Measurements from ENCODE around the gene KDF1. TPM values are rescaled to one million over a fixed set of nuclear protein-coding genes. Genes with fewer than 3 reads are reported as not detected.
A peak's percentile ranks its signal among the peaks of the same experiment; 100 is the strongest.

Gene KDF1
- total and polyA plus RNA-seq, 2 of the 13 experiments (the other 11 are each of a cell fraction or from before 2014, with no cell fraction given) = 1.9 to 4.9 TPM

GRCh38 chr1:26993237-26994019, 33.2 kb upstream of the KDF1 start, which contains the start of gene TRNP1 (continued):
- TF ChIP-seq IRX3 (CRISPR knock-in tag; IDR thresholded peaks at IDR 0.05; ENCODE audit: borderline replicate concordance, low read depth) (peak; percentile 74; the same call in 1 of the 2 replicates), RELA (CRISPR knock-in tag; IDR thresholded peaks at IDR 0.05) (peak; percentile 75; the same call in 1 of the 2 replicates), DZIP1 (CRISPR knock-in tag; IDR thresholded peaks at IDR 0.05) (no peak), MNT (IDR thresholded peaks at IDR 0.05) (0 out of 2 replicates have a peak, but pooled peaks have one; percentile 3), ATRX (CRISPR knock-in tag; IDR thresholded peaks at IDR 0.05; ENCODE audit: borderline replicate concordance) (no peak), ZSCAN29 (CRISPR knock-in tag; conservative IDR thresholded peaks at IDR 0.05) (no peak; the same call in 1 of the 2 replicates), NRL (CRISPR knock-in tag; IDR thresholded peaks at IDR 0.05; ENCODE audit: borderline replicate concordance) (no peak), TFAP4 (IDR thresholded peaks at IDR 0.05; ENCODE audit: borderline replicate concordance, low read depth) (peak; percentile 73; the same call in 1 of the 2 replicates), HNRNPLL (IDR thresholded peaks at IDR 0.05; ENCODE audit: low read depth, low read length, poor library complexity, severe bottlenecking) (peak; percentile 20), ASH2L (IDR thresholded peaks at IDR 0.05; ENCODE audit: insufficient read length, low read depth, low read length) (peak; percentile 58), ZNF616 (CRISPR knock-in tag; IDR thresholded peaks at IDR 0.05; ENCODE audit: low read depth) (peak; percentile 87; the same call in 1 of the 2 replicates), TRIM24 (CRISPR knock-in tag; IDR thresholded peaks at IDR 0.05) (no peak), ZNF225 (CRISPR knock-in tag; IDR thresholded peaks at IDR 0.05) (no peak), ZNF335 (CRISPR knock-in tag; IDR thresholded peaks at IDR 0.05) (no peak), ZBTB4 (CRISPR knock-in tag; IDR thresholded peaks at IDR 0.05; ENCODE audit: borderline replicate concordance) (no peak), MIER3 (CRISPR knock-in tag; IDR thresholded peaks at IDR 0.05; ENCODE audit: borderline replicate concordance) (peak; percentile 50; the same call in 1 of the 2 replicates), BCL6 (CRISPR knock-in tag; IDR thresholded peaks at IDR 0.05) (peak; percentile 88), ERF (CRISPR knock-in tag; IDR thresholded peaks at IDR 0.05) (peak; percentile 76), KMT2A (CRISPR knock-in tag; IDR thresholded peaks at IDR 0.05) (no peak; the same call in 1 of the 2 replicates), ZNF883 (CRISPR knock-in tag; IDR thresholded peaks at IDR 0.05; ENCODE audit: not compliant biosample characterization) (peak; percentile 80), ZNF816 (CRISPR knock-in tag; IDR thresholded peaks at IDR 0.05; ENCODE audit: borderline replicate concordance) (peak; percentile 74; the same call in 1 of the 2 replicates)
